Spleen (tissue), 7 donors: ENCODE results near the gene UCP3.

ENCODE experiments used
- CTCF ChIP-seq, 11 experiments: fragments of 200-600 bp in 7 of 11; fragments of 450-650 bp in 4 of 11; sonication (generic) in 4 of 11; IDR thresholded peaks in 8 of 11; conservative IDR thresholded peaks in 3 of 11; 1 replicate in 7 of 11; 2 replicates in 4 of 11; pipeline versions ENCODE4 v1.4.0 to v1.8.0; 2016 to 2021; ENCODE audit warnings: antibody characterized with exemption in 11 of 11, inconsistent platforms in 4 of 11, mild to moderate bottlenecking in 1 of 11
- POLR2A ChIP-seq, 3 donors: fragments of 450-650 bp; IDR thresholded peaks; one replicate each; pipeline ENCODE4 v1.5.1; 2017; ENCODE audit warnings: antibody characterized with exemption in 3 of 3, mild to moderate bottlenecking in 1 of 3
- POLR2AphosphoS5 ChIP-seq, 3 donors: sonication (generic); formaldehyde crosslinking; IDR thresholded peaks; one replicate each; pipeline ENCODE4 v1.5.1; 2017; ENCODE audit warnings: antibody characterized with exemption in 3 of 3
- donor health status: DM: no; HTN: no; CAD: no; lungs with moderate emphysema.
- donor health status: DM: no; HTN: no; CAD: no.
- donor health status: DM: no; HTN: no; CAD: no.

DNA sequence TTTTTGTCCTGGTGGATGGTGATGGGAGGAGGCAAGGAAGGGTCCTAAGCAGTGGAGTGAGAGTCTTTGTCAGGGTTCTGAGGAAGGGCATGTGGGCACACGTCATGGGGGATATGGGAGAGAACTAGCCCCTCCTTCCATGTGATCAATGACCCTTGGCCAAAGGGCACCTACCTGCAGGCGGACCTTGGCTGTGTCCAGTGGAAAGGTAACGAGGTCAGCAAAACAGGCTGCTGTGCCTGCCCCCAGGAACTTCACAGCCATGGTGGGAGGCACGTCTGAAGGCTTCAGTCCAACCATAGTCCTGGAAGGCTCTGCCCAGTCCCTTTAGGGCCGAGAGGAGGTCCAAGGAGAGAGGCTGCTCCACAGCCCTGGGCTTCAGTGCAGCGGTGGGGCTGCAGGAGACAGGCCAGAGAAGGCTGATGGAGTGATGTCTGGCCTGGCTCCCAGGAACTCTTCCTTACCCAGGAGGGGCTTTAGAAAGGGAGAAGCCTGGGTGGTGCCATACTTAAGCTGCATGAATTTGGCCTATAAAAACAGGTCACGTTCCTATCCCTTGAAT, 2.1 kb downstream of the UCP3 start:
- no peak for TF ChIP-seq CTCF (IDR thresholded peaks at IDR 0.05 in 8 of 11, conservative IDR thresholded peaks at IDR 0.05 in 3 of 11)
- no peak for TF ChIP-seq POLR2AphosphoS5 (IDR thresholded peaks at IDR 0.05)
- TF ChIP-seq POLR2A (IDR thresholded peaks at IDR 0.05), result no peak
